SK-N-SH (cell line): Measurements from ENCODE around the gene CPNE8. TPM values are rescaled to one million over a fixed set of nuclear protein-coding genes. Genes with fewer than 3 reads are reported as not detected.

Source experiments
- CTCF ChIA-PET: fragments of 300-600, 350-600 bp; formaldehyde crosslinking; extraction: SDS; loops from one replicate; lab custom pipeline; 2021; lab: Yijun Ruan, JAX
- POLR2A ChIA-PET: fragments of 350-600 bp; sonication (Branson Sonifier 250); formaldehyde crosslinking; extraction: SDS; loops from one replicate; lab custom pipeline; 2020; ENCODE audit warnings: antibody characterized with exemption, inconsistent platforms; lab: Yijun Ruan, JAX
- DNase-seq: peaks from one replicate; pipeline ENCODE4 v3.0.0; 2012
- H2AFZ ChIP-seq: fragments of 200-600 bp; sonication (generic); 2 replicates; pipeline ENCODE4 v1.8.1; 2016; ENCODE audit warnings: antibody characterized with exemption, mild to moderate bottlenecking, low read depth
- H3F3A ChIP-seq: fragments of 200-600 bp; sonication (generic); replicated peaks from 2 replicates; pipeline ENCODE3; 2016; ENCODE audit warnings: antibody characterized with exemption, mild to moderate bottlenecking; ENCODE audit not compliant: insufficient read depth
- H3K27ac ChIP-seq, 2 experiments: fragments of 200-500 bp in 1 of 2; fragments of 200-600 bp in 1 of 2; sonication (Bioruptor generic) in 1 of 2; sonication (generic), shearing (Covaris generic) in 1 of 2; 2 replicates each; pipeline versions ENCODE4 v1.5.1 to v1.6.1; 2014 to 2016; ENCODE audit warnings: low read depth in 2 of 2, inconsistent platforms in 1 of 2, low read length in 1 of 2, mild to moderate bottlenecking in 1 of 2, mixed read lengths in 1 of 2
- H3K27me3 ChIP-seq: fragments of 200-600 bp; sonication (generic), shearing (Covaris generic); 2 replicates; pipeline ENCODE4 v1.6.1; 2016; ENCODE audit warnings: mixed run types; ENCODE audit not compliant: insufficient read depth
- H3K36me3 ChIP-seq, 2 experiments: fragments of 200-500 bp in 1 of 2; fragments of 200-600 bp in 1 of 2; sonication (Bioruptor generic) in 1 of 2; sonication (generic) in 1 of 2; replicated peaks in 1 of 2; 2 replicates each; pipeline versions ENCODE3 to v1.5.1; 2014 to 2016; ENCODE audit warnings: low read length in 1 of 2, mild to moderate bottlenecking in 1 of 2; ENCODE audit not compliant: insufficient read depth in 2 of 2, control insufficient read depth in 1 of 2
- H3K4me1 ChIP-seq, 2 experiments: fragments of 200-500 bp in 1 of 2; fragments of 200-600 bp in 1 of 2; sonication (Bioruptor generic) in 1 of 2; sonication (generic), shearing (Covaris generic) in 1 of 2; 2 replicates each; pipeline versions ENCODE4 v1.5.1 to v1.6.1; 2014 to 2016; ENCODE audit warnings: low read depth in 1 of 2, low read length in 1 of 2, mixed run types in 1 of 2; ENCODE audit not compliant: insufficient read depth in 2 of 2, control insufficient read depth in 1 of 2
- H3K4me2 ChIP-seq: fragments of 200-600 bp; sonication (generic), shearing (Covaris generic); 2 replicates; pipeline ENCODE4 v1.6.1; 2017; ENCODE audit warnings: mixed run types
- H3K4me3 ChIP-seq, 2 experiments: fragments of 200-500 bp in 1 of 2; fragments of 200-600 bp in 1 of 2; sonication (Bioruptor generic) in 1 of 2; sonication (generic), shearing (Covaris generic) in 1 of 2; 2 replicates each; pipeline versions ENCODE4 v1.5.1 to v1.8.1; 2014 to 2016; ENCODE audit warnings: low read depth in 2 of 2, inconsistent platforms in 1 of 2, low read length in 1 of 2, mild to moderate bottlenecking in 1 of 2, mixed read lengths in 1 of 2, moderate library complexity in 1 of 2
- H3K79me2 ChIP-seq: fragments of 200-600 bp; sonication (generic); 2 replicates; pipeline ENCODE4 v1.8.1; 2017; ENCODE audit warnings: mild to moderate bottlenecking; ENCODE audit not compliant: insufficient read depth
- H3K9ac ChIP-seq: fragments of 200-600 bp; sonication (generic); 2 replicates; pipeline ENCODE4 v1.6.1; 2017; ENCODE audit warnings: mixed run types
- H3K9me2 ChIP-seq: fragments of 200-600 bp; sonication (generic); 2 replicates; pipeline ENCODE4 v1.6.1; 2017; ENCODE audit warnings: mixed run types
- H3K9me3 ChIP-seq: fragments of 200-600 bp; sonication (generic); 2 replicates; pipeline ENCODE4 v1.6.1; 2017; ENCODE audit warnings: mixed run types, mild to moderate bottlenecking, moderate library complexity
- H4K20me1 ChIP-seq: fragments of 200-600 bp; sonication (generic); 2 replicates; pipeline ENCODE4 v1.6.1; 2017; ENCODE audit warnings: mild to moderate bottlenecking, mixed run types; ENCODE audit not compliant: insufficient read depth
- ELF1 ChIP-seq: IDR thresholded peaks from 2 replicates; pipeline ENCODE4 v1.4.0; 2012
- EZH2phosphoT487 ChIP-seq: fragments of 200-600 bp; sonication (generic); IDR thresholded peaks from 2 replicates; pipeline ENCODE4 v1.6.1; 2017; ENCODE audit warnings: low read depth, mixed run types, mild to moderate bottlenecking, antibody characterized with exemption, moderate library complexity, borderline replicate concordance
- FOXJ3 ChIP-seq: sonication (generic); formaldehyde crosslinking; IDR thresholded peaks from 2 replicates; pipeline ENCODE4 v1.5.1; 2020; ENCODE audit warnings: mild to moderate bottlenecking, missing genetic modification reagents
- NRF1 ChIP-seq: IDR thresholded peaks from 2 replicates; pipeline ENCODE4 v1.6.1; 2012; ENCODE audit warnings: low read depth, mild to moderate bottlenecking, low read length
- PBX3 ChIP-seq: IDR thresholded peaks from 2 replicates; pipeline ENCODE4; 2012
- RAD21 ChIP-seq: IDR thresholded peaks from 2 replicates; pipeline ENCODE4 v1.6.1; 2012; ENCODE audit warnings: mild to moderate bottlenecking, low read length
- RCOR1 ChIP-seq: fragments of 150-350 bp; IDR thresholded peaks from 2 replicates; pipeline ENCODE4 v1.6.1; 2017; ENCODE audit warnings: antibody characterized with exemption, low read length
- REST ChIP-seq: IDR thresholded peaks from 2 replicates; pipeline ENCODE4 v1.6.1; 2012; ENCODE audit warnings: mild to moderate bottlenecking, low read depth, low read length, moderate library complexity
- SIN3A ChIP-seq: IDR thresholded peaks from 2 replicates; pipeline ENCODE4 v1.6.1; 2012; ENCODE audit warnings: low read depth, mild to moderate bottlenecking, low read length, moderate library complexity, borderline replicate concordance
- SMC3 ChIP-seq: IDR thresholded peaks from 2 replicates; pipeline ENCODE4 v1.6.1; 2012; ENCODE audit warnings: low read depth, low read length, improper control_type of control experiment
- TAF1 ChIP-seq: IDR thresholded peaks from 2 replicates; pipeline ENCODE4 v1.6.1; 2012; ENCODE audit warnings: low read depth, mild to moderate bottlenecking, low read length, moderate library complexity, borderline replicate concordance
- TCF12 ChIP-seq: IDR thresholded peaks from 2 replicates; pipeline ENCODE4 v1.4.0; 2012
- YY1 ChIP-seq: IDR thresholded peaks from 2 replicates; pipeline ENCODE4 v1.4.0; 2012; ENCODE audit warnings: low read depth, mild to moderate bottlenecking
- ZBTB33 ChIP-seq: IDR thresholded peaks from 2 replicates; pipeline ENCODE4 v1.4.0; 2012; ENCODE audit warnings: low read depth, borderline replicate concordance
- WGBS: methylation state at CpG from one replicate; pipeline ENCODE4 v1.1.6; 2017; ENCODE audit warnings: low lambda C conversion rate; 5-methylcytosine and 5-hydroxymethylcytosine counted together
- polyA plus RNA-seq, 3 experiments: library from polyadenylated mRNA; depleted of rRNA; stranded (reverse); fragments of >200 nt; gene quantifications; 2 replicates each; pipeline ENCODE4 v1.2.3, GENCODE V29; 2012
- TF ChIP-seq, protein P1 (sequence below): IDR thresholded peaks from 2 replicates; pipeline ENCODE4 v1.4.0; 2012; ENCODE audit warnings: low read depth, borderline replicate concordance

CPNE8 gene
- polyA plus RNA-seq, 1 of the 3 experiments (the other 2 are of a cell fraction), result not detected

- TF ChIP-seq ZBTB33, result no peak
- TF ChIP-seq, protein P1, sequence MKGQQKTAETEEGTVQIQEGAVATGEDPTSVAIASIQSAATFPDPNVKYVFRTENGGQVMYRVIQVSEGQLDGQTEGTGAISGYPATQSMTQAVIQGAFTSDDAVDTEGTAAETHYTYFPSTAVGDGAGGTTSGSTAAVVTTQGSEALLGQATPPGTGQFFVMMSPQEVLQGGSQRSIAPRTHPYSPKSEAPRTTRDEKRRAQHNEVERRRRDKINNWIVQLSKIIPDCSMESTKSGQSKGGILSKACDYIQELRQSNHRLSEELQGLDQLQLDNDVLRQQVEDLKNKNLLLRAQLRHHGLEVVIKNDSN, result no peak
- TF ChIP-seq ELF1, result no peak
- no peak for TF ChIP-seq RAD21
These were observed 21.7 kb downstream of the CPNE8 start (continued) for GRCh38 chr12:38883629-38884134.

GRCh38 chr12:38880288-38880687 is 25.1 kb downstream of the CPNE8 start:
- Histone ChIP-seq H3K9me3 (no peaks in the 10 kb centered on the region), H3F3A (no peaks in the 10 kb centered on the region), H3K27ac (peak overlapping the region in 1 of 2 experiments; percentile 43; a peak in 1 of 4 replicates), H3K4me3 (no peak overlapping the region), H2AFZ (no peak overlapping the region), H3K79me2 (no peaks in the 10 kb centered on the region), H3K36me3 (no peaks in the 10 kb centered on the region), H3K27me3 (no peaks in the 10 kb centered on the region), H4K20me1 (no peaks in the 10 kb centered on the region), H3K9ac (no peak overlapping the region), H3K4me1 (no peaks in the 10 kb centered on the region; a peak in 2 of 4 replicates), H3K9me2 (no peaks in the 10 kb centered on the region), H3K4me2 (no peak overlapping the region)
- WGBS, result 35% methylated on average over 3 of the region's 3 CpGs
- ChIA-PET POLR2A (no interaction called here), CTCF (no interaction called here)
- DNase-seq, result peak; percentile 6
- TF ChIP-seq YY1, result no peak
- no peak for TF ChIP-seq RCOR1
- TF ChIP-seq FOXJ3 (CRISPR knock-in tag), result no peak
- no peak for TF ChIP-seq REST
- TF ChIP-seq, protein P1, result no peak
- no peak for TF ChIP-seq TAF1
- no peak for TF ChIP-seq NRF1
- TF ChIP-seq TCF12, result no peak
- no peak for TF ChIP-seq SIN3A
- no peak for TF ChIP-seq SMC3
- no peak for TF ChIP-seq EZH2phosphoT487
- TF ChIP-seq PBX3, result no peak
